H1 (cell line): Measurements from ENCODE around the gene CEP128. TPM values are rescaled to one million over a fixed set of nuclear protein-coding genes. Genes with fewer than 3 reads are reported as not detected.

Experiments
- CTCF ChIA-PET: fragments of 300-600 bp; sonication (Branson Sonifier 250); formaldehyde crosslinking; loops from one replicate; lab custom pipeline; 2021; ENCODE audit not compliant: partially characterized antibody; lab: Charles Lee
- POLR2A ChIA-PET: fragments of 300-600 bp; sonication (Branson Sonifier 250); formaldehyde crosslinking; loops from one replicate; lab custom pipeline; 2021; ENCODE audit warnings: inconsistent platforms; ENCODE audit not compliant: partially characterized antibody; lab: Charles Lee
- DNase-seq, 2 experiments: peaks; one replicate each; pipeline versions ENCODE4 v3.0.0 to v3.0.0-alpha.2; 2010 to 2022; ENCODE audit warnings: low spot score in 2 of 2, low read depth in 1 of 2, mixed read lengths in 1 of 2
- FAIRE-seq: peaks from 2 replicates; lab custom pipeline; 2011; peaks lifted over from hg19 to GRCh38; lab: Jason Lieb, UNC
- H2AFZ ChIP-seq: 2 replicates; pipeline ENCODE4 v1.8.1; 2012; ENCODE audit warnings: low read length, inconsistent platforms
- H2AK5ac ChIP-seq: 2 replicates; pipeline ENCODE4 v1.6.1; 2013; ENCODE audit warnings: low read depth, low read length
- H2BK120ac ChIP-seq: replicated peaks from 2 replicates; pipeline ENCODE3; 2013; ENCODE audit warnings: low read depth, low read length, inconsistent platforms
- H2BK12ac ChIP-seq: 2 replicates; pipeline ENCODE4 v1.6.1; 2013; ENCODE audit warnings: low read depth, low read length
- H2BK15ac ChIP-seq: 2 replicates; pipeline ENCODE4 v1.6.1; 2013; ENCODE audit warnings: low read length
- H2BK20ac ChIP-seq: 2 replicates; pipeline ENCODE4 v1.6.1; 2013; ENCODE audit warnings: low read length
- H2BK5ac ChIP-seq: 2 replicates; pipeline ENCODE4 v1.6.1; 2013; ENCODE audit warnings: low read depth, low read length
- H3K14ac ChIP-seq: 2 replicates; pipeline ENCODE4 v1.6.1; 2013; ENCODE audit warnings: inconsistent platforms; ENCODE audit not compliant: insufficient read length
- H3K18ac ChIP-seq: 2 replicates; pipeline ENCODE4 v1.6.1; 2013; ENCODE audit warnings: low read length; ENCODE audit errors: extremely low read depth
- H3K23ac ChIP-seq: 2 replicates; pipeline ENCODE4 v1.6.1; 2013; ENCODE audit warnings: inconsistent platforms; ENCODE audit not compliant: insufficient read length
- H3K23me2 ChIP-seq: 2 replicates; pipeline ENCODE4 v1.6.1; 2013; ENCODE audit warnings: low read depth, low read length
- H3K27ac ChIP-seq: 2 replicates; pipeline ENCODE4 v1.6.1; 2011; ENCODE audit warnings: low read depth, low read length, inconsistent platforms
- H3K27me3 ChIP-seq, 4 experiments: replicated peaks in 1 of 4; 1 replicate in 1 of 4; 2 replicates in 3 of 4; pipeline versions ENCODE4 v1.6.1 to v1.8.1; 2011 to 2013; ENCODE audit warnings: low read length in 3 of 4, mild to moderate bottlenecking in 3 of 4, inconsistent platforms in 2 of 4, mixed read lengths in 2 of 4, moderate library complexity in 1 of 4; ENCODE audit not compliant: control insufficient read depth in 3 of 4, insufficient read depth in 3 of 4; ENCODE audit errors: extremely low read depth in 1 of 4
- H3K36me3 ChIP-seq, 4 experiments: 2 replicates each; pipeline versions ENCODE4 v1.6.1 to v1.8.1; 2011 to 2013; ENCODE audit warnings: mild to moderate bottlenecking in 4 of 4, low read length in 3 of 4, moderate library complexity in 2 of 4, control low read depth in 1 of 4, inconsistent platforms in 1 of 4; ENCODE audit not compliant: insufficient read depth in 4 of 4, control insufficient read depth in 2 of 4
- H3K4ac ChIP-seq: replicated peaks from 2 replicates; pipeline ENCODE3; 2013; ENCODE audit warnings: low read length, low read depth, mixed read lengths, inconsistent platforms; ENCODE audit not compliant: insufficient read length
- H3K4me1 ChIP-seq, 4 experiments: replicated peaks in 1 of 4; 1 replicate in 1 of 4; 2 replicates in 3 of 4; pipeline versions ENCODE4 v1.6.1 to v1.8.1; 2011 to 2013; ENCODE audit warnings: low read length in 3 of 4, inconsistent platforms in 2 of 4, mixed read lengths in 1 of 4; ENCODE audit not compliant: insufficient read depth in 4 of 4, control insufficient read depth in 3 of 4
- H3K4me2 ChIP-seq, 2 experiments: 2 replicates each; pipeline versions ENCODE4 v1.6.1 to v1.8.1; 2011 to 2013; ENCODE audit warnings: low read depth in 2 of 2, low read length in 2 of 2, control low read depth in 1 of 2, inconsistent platforms in 1 of 2, mild to moderate bottlenecking in 1 of 2; ENCODE audit not compliant: insufficient read depth in 1 of 2
- H3K4me3 ChIP-seq, 4 experiments: fragments of 200-600, 300-600 bp in 1 of 4; sonication (generic), shearing (Covaris generic), sonication (Bioruptor Twin) in 1 of 4; 2 replicates each; pipeline versions ENCODE4 v1.5.1 to v1.8.1; 2011 to 2016; ENCODE audit warnings: low read length in 4 of 4, low read depth in 3 of 4, control low read depth in 2 of 4, inconsistent platforms in 2 of 4, mild to moderate bottlenecking in 2 of 4, mixed read lengths in 1 of 4, moderate library complexity in 1 of 4; ENCODE audit not compliant: insufficient read depth in 2 of 4; ENCODE audit errors: extremely low read depth in 1 of 4
- H3K56ac ChIP-seq: replicated peaks from 2 replicates; pipeline ENCODE3; 2013; ENCODE audit warnings: low read depth, mild to moderate bottlenecking, mixed read lengths, low read length, inconsistent platforms; ENCODE audit not compliant: insufficient read length
- H3K79me1 ChIP-seq: 2 replicates; pipeline ENCODE4 v1.6.1; 2013; ENCODE audit warnings: low read depth, low read length, control low read depth
- H3K79me2 ChIP-seq, 2 experiments: 2 replicates each; pipeline versions ENCODE4 v1.6.1 to v1.8.1; 2012 to 2013; ENCODE audit warnings: low read length in 2 of 2, mild to moderate bottlenecking in 2 of 2, inconsistent platforms in 1 of 2; ENCODE audit not compliant: insufficient read depth in 2 of 2, control insufficient read depth in 1 of 2
- H3K9ac ChIP-seq, 4 experiments: replicated peaks in 1 of 4; 1 replicate in 1 of 4; 2 replicates in 3 of 4; pipeline versions ENCODE4 v1.6.1 to v1.8.1; 2011 to 2013; ENCODE audit warnings: low read depth in 3 of 4, low read length in 3 of 4, control low read depth in 2 of 4, mild to moderate bottlenecking in 2 of 4, moderate library complexity in 2 of 4, inconsistent platforms in 1 of 4; ENCODE audit errors: extremely low read depth in 1 of 4
- H3K9me3 ChIP-seq, 2 experiments: 2 replicates each; pipeline versions ENCODE4 v1.6.1 to v1.8.1; 2012 to 2013; ENCODE audit warnings: mild to moderate bottlenecking in 2 of 2, moderate library complexity in 2 of 2, control low read depth in 1 of 2, inconsistent platforms in 1 of 2, low read depth in 1 of 2, low read length in 1 of 2, mixed read lengths in 1 of 2; ENCODE audit not compliant: insufficient read depth in 2 of 2
- H4K20me1 ChIP-seq, 2 experiments: replicated peaks in 1 of 2; 2 replicates each; pipeline versions ENCODE3 to v1.8.1; 2011 to 2013; ENCODE audit warnings: inconsistent platforms in 2 of 2, low read length in 2 of 2, mild to moderate bottlenecking in 1 of 2; ENCODE audit not compliant: insufficient read depth in 2 of 2, control insufficient read depth in 1 of 2
- H4K5ac ChIP-seq: 2 replicates; pipeline ENCODE4 v1.6.1; 2013; ENCODE audit warnings: low read length, low read depth, mixed read lengths, inconsistent platforms; ENCODE audit not compliant: insufficient read length
- H4K8ac ChIP-seq: 2 replicates; pipeline ENCODE4 v1.8.0; 2013; ENCODE audit warnings: mild to moderate bottlenecking, moderate library complexity, low read length, inconsistent platforms; ENCODE audit not compliant: insufficient read depth; ENCODE audit errors: extremely low read depth
- H4K91ac ChIP-seq: replicated peaks from 2 replicates; pipeline ENCODE3; 2013; ENCODE audit warnings: low read length, mixed read lengths, inconsistent platforms; ENCODE audit not compliant: insufficient read length
- ATF3 ChIP-seq: IDR thresholded peaks from 2 replicates; pipeline ENCODE4 v1.6.1; 2011; ENCODE audit warnings: low read depth, mild to moderate bottlenecking, low read length; ENCODE audit not compliant: insufficient read depth
- CREB1 ChIP-seq: IDR thresholded peaks from 2 replicates; pipeline ENCODE4 v1.6.1; 2012; ENCODE audit warnings: inconsistent platforms
- FOSL1 ChIP-seq: IDR thresholded peaks from 2 replicates; pipeline ENCODE4 v1.6.1; 2011; ENCODE audit warnings: mild to moderate bottlenecking, low read depth, low read length, moderate library complexity; ENCODE audit not compliant: insufficient read depth
- KDM1A ChIP-seq: fragments of 200-600, 300-600 bp; sonication (generic); IDR thresholded peaks from 2 replicates; pipeline ENCODE4 v1.7.1; 2016; ENCODE audit warnings: mild to moderate bottlenecking, low read length, borderline replicate concordance
- RBBP5 ChIP-seq: IDR thresholded peaks from 2 replicates; pipeline ENCODE4 v1.7.1; 2012; ENCODE audit warnings: low read depth, mild to moderate bottlenecking, inconsistent platforms, low read length, moderate library complexity, borderline replicate concordance
- SAP30 ChIP-seq: fragments of 300-600 bp; sonication (generic); IDR thresholded peaks from 2 replicates; pipeline ENCODE4 v1.7.1; 2012; ENCODE audit warnings: low read length, moderate library complexity, mild to moderate bottlenecking, inconsistent platforms; ENCODE audit not compliant: insufficient read depth, insufficient replicate concordance
- SIN3A ChIP-seq, 2 experiments: IDR thresholded peaks in 1 of 2; conservative IDR thresholded peaks in 1 of 2; 2 replicates each; pipeline ENCODE4 v1.6.1; 2011 to 2012; ENCODE audit warnings: low read length in 2 of 2, improper control_type of control experiment in 1 of 2, low read depth in 1 of 2, mild to moderate bottlenecking in 1 of 2
- SIX5 ChIP-seq: IDR thresholded peaks from 2 replicates; pipeline ENCODE4 v1.6.1; 2011; ENCODE audit warnings: mild to moderate bottlenecking, low read depth, low read length
- SP2 ChIP-seq: IDR thresholded peaks from 2 replicates; pipeline ENCODE4 v1.6.1; 2012; ENCODE audit warnings: mild to moderate bottlenecking, low read length, inconsistent platforms
- SP4 ChIP-seq: IDR thresholded peaks from 2 replicates; pipeline ENCODE4 v1.6.1; 2012; ENCODE audit warnings: low read length, inconsistent platforms
- TCF12 ChIP-seq: IDR thresholded peaks from 2 replicates; pipeline ENCODE4 v1.6.1; 2011; ENCODE audit warnings: low read depth, mild to moderate bottlenecking, low read length
- USF2 ChIP-seq: IDR thresholded peaks from 2 replicates; pipeline ENCODE4 v1.6.1; 2011; ENCODE audit warnings: low read length, improper control_type of control experiment
- WGBS, 2 experiments: shearing (Covaris generic) in 1 of 2; methylation state at CpG; one replicate each; pipeline versions ENCODE4 v1.1.6 to v1.1.7; 2013 to 2015; ENCODE audit warnings: low lambda C conversion rate in 2 of 2, mixed read lengths in 2 of 2, inconsistent platforms in 1 of 2, low coverage in 1 of 2, missing lambda C conversion rate in 1 of 2; ENCODE audit not compliant: insufficient replicate concordance in 2 of 2, insufficient coverage in 1 of 2, insufficient read length in 1 of 2; ENCODE audit errors: extremely low coverage in 1 of 2, missing lambda C conversion rate in 1 of 2; 5-methylcytosine and 5-hydroxymethylcytosine counted together
- polyA plus RNA-seq, 7 experiments: library from polyadenylated mRNA; depleted of rRNA in 3 of 7; stranded (reverse) in 5 of 7; unstranded in 2 of 7; fragments of >200 nt in 5 of 7; fragments of 200-250 nt in 2 of 7; gene quantifications; 1 replicate in 5 of 7; 2 replicates in 1 of 7; 4 replicates in 1 of 7; pipeline versions ENCODE4 v1.2.1 to v1.2.3, GENCODE V29; 2011 to 2013; ENCODE audit warnings: missing spikeins in 2 of 7, mixed read lengths in 2 of 7
- total RNA-seq: library from RNA; stranded (reverse); fragmentation: NEBNext Ultra II Directional; extraction: Animal tissue kit (Norgen Biotek cat#: 25700); gene quantifications from 2 replicates; pipeline ENCODE4 v1.2.1, GENCODE V29; 2021

Gene CEP128
- total and polyA plus RNA-seq, 2 of the 8 experiments (the other 6 are each of a cell fraction or from before 2014, with no cell fraction given) = 1.9 to 17.0 TPM

GRCh38 chr14:80946187-80946586 is 4.6 kb upstream of the CEP128 start:
- POLR2A ChIA-PET = no interaction called here
- WGBS, 2 experiments = 83% methylated on average over 1 of the region's 1 CpG; no CpG with 5 or more reads in 1 of the 2 experiments
- no peak overlapping the region for H4K8ac ChIP-seq
- no peak for TF ChIP-seq USF2
- no peak for TF ChIP-seq SP2
- no peak for TF ChIP-seq TCF12
- TF ChIP-seq SP4 = no peak
- no peak for TF ChIP-seq SIN3A (conservative IDR thresholded peaks at IDR 0.05 in 1 of 2, IDR thresholded peaks at IDR 0.05 in 1 of 2; ENCODE audit: low read depth in 1 of 2, low read length in 2 of 2)
- no peak for TF ChIP-seq SIX5
- TF ChIP-seq KDM1A = no peak
- no peak for TF ChIP-seq ATF3
- TF ChIP-seq RBBP5 = no peak
- TF ChIP-seq SAP30 = no peak
- TF ChIP-seq CREB1 = no peak
- no peak for TF ChIP-seq FOSL1

More at GRCh38 chr14:80946187-80946586, 4.6 kb upstream of the CEP128 start:
- no peak overlapping the region for H2BK15ac ChIP-seq
- H3K9me3 ChIP-seq = no peaks in the 10 kb centered on the region
- H3K56ac ChIP-seq = no peak overlapping the region
- no peak overlapping the region for H3K4me3 ChIP-seq
- no peaks in the 10 kb centered on the region; a peak in 1 of 7 replicates for H3K4me1 ChIP-seq
- CTCF ChIA-PET = interaction anchor here (1.0 kb wide), 1 partner anchor 519 kb away, joined by 3 read pairs; no protein-coding TSS in a partner anchor
- H3K23ac ChIP-seq = no peak overlapping the region
- no peak overlapping the region for H2AK5ac ChIP-seq
- H2BK120ac ChIP-seq = no peak overlapping the region
- no peak overlapping the region for H2BK20ac ChIP-seq
- H3K18ac ChIP-seq = no peak overlapping the region
- FAIRE-seq (no peak), DNase-seq (no peak)
- H3K9ac ChIP-seq = no peak overlapping the region
- no peak overlapping the region for H4K5ac ChIP-seq
- no peak overlapping the region for H2BK5ac ChIP-seq
- H3K27me3 ChIP-seq = no peaks in the 10 kb centered on the region
- H3K36me3 ChIP-seq = no peaks in the 10 kb centered on the region
- H3K79me2 ChIP-seq = no peaks in the 10 kb centered on the region; a peak in 1 of 4 replicates
- H3K27ac ChIP-seq = no peak overlapping the region
- H2AFZ ChIP-seq = no peak overlapping the region
- H4K91ac ChIP-seq = no peak overlapping the region
- no peak overlapping the region for H3K14ac ChIP-seq
- H2BK12ac ChIP-seq = no peak overlapping the region
- H3K79me1 ChIP-seq = no peaks in the 10 kb centered on the region
- no peak overlapping the region for H3K4ac ChIP-seq
- H4K20me1 ChIP-seq = no peaks in the 10 kb centered on the region
- H3K23me2 ChIP-seq = no peaks in the 10 kb centered on the region
- no peak overlapping the region for H3K4me2 ChIP-seq
